Gastroesophageal sphincter (tissue), 4 donors: ENCODE results near the gene CLIP3. TPM values are rescaled to one million over a fixed set of nuclear protein-coding genes. Genes with fewer than 3 reads are reported as not detected.

Source experiments
- ATAC-seq: fragments of 150-250 bp; one replicate; pipeline ENCODE4 v1.9.1; 2016; ENCODE audit warnings: mild to moderate bottlenecking, moderate library complexity
- H3K27ac ChIP-seq, 4 donors: fragments of 200-600 bp; sonication (generic) in 3 of 4; 1 replicate in 3 of 4; 2 replicates in 1 of 4; pipeline ENCODE4 v1.5.1; 2016 to 2019
- H3K27me3 ChIP-seq: fragments of 200-600 bp; sonication (generic); one replicate; pipeline ENCODE4 v1.5.1; 2019
- H3K36me3 ChIP-seq, 2 donors: fragments of 200-600 bp; sonication (generic); one replicate each; pipeline ENCODE4 v1.5.1; 2019; ENCODE audit warnings: control low read depth in 1 of 2
- H3K4me1 ChIP-seq, 3 donors: fragments of 200-600 bp; sonication (generic); 1 replicate in 2 of 3; 2 replicates in 1 of 3; pipeline ENCODE4 v1.5.1; 2016 to 2019; ENCODE audit warnings: control low read depth in 2 of 3
- H3K4me3 ChIP-seq, 2 donors: fragments of 200-600 bp; sonication (generic); one replicate each; pipeline ENCODE4 v1.5.1; 2019; ENCODE audit warnings: mild to moderate bottlenecking in 1 of 2, moderate library complexity in 1 of 2
- H3K9me3 ChIP-seq, 3 donors: fragments of 200-600 bp; sonication (generic); one replicate each; pipeline ENCODE4 v1.5.1; 2017 to 2019; ENCODE audit warnings: control low read depth in 2 of 3
- CTCF ChIP-seq, 4 experiments: fragments of 200-600 bp in 2 of 4; fragments of 450-650 bp in 2 of 4; sonication (generic) in 1 of 4; IDR thresholded peaks; one replicate each; pipeline ENCODE4 v1.5.1; 2017 to 2019; ENCODE audit warnings: antibody characterized with exemption in 4 of 4, mild to moderate bottlenecking in 2 of 4, moderate library complexity in 2 of 4
- EP300 ChIP-seq: sonication (generic); formaldehyde crosslinking; IDR thresholded peaks from one replicate; pipeline ENCODE4 v1.6.1; 2017; ENCODE audit warnings: antibody characterized with exemption, mild to moderate bottlenecking
- POLR2A ChIP-seq, 2 donors: fragments of 450-650 bp; IDR thresholded peaks; one replicate each; pipeline ENCODE4 v1.6.1; 2017; ENCODE audit warnings: antibody characterized with exemption in 2 of 2, mild to moderate bottlenecking in 2 of 2, moderate library complexity in 1 of 2
- POLR2AphosphoS5 ChIP-seq: sonication (generic); formaldehyde crosslinking; IDR thresholded peaks from one replicate; pipeline ENCODE4 v1.6.1; 2017; ENCODE audit warnings: antibody characterized with exemption
- WGBS, 2 donors: methylation state at CpG; one replicate each; pipeline ENCODE4 v1.1.5; 2018; ENCODE audit warnings: low coverage in 1 of 2; 5-methylcytosine and 5-hydroxymethylcytosine counted together
- total RNA-seq, 4 donors: library from RNA; depleted of rRNA; stranded (reverse); fragments of >200 nt; gene quantifications; one replicate each; pipeline ENCODE4 v1.1.0, GENCODE V29; 2016

The CLIP3 gene
- total RNA-seq, 4 donors from 2014 or later: 26.8 to 66.2 (median 31.1) TPM

- no peak overlapping the region for H3K27ac ChIP-seq
- H3K4me3 ChIP-seq: no peak overlapping the region
- H3K36me3 ChIP-seq: no peaks in the 10 kb centered on the region
- WGBS, 2 donors: 90 to 100% methylated on average over 1 to 2 of the region's 2 CpGs
- H3K27me3 ChIP-seq: no peaks in the 10 kb centered on the region
- no peaks in the 10 kb centered on the region for H3K4me1 ChIP-seq
- H3K9me3 ChIP-seq: no peaks in the 10 kb centered on the region
- TF ChIP-seq CTCF (IDR thresholded peaks at IDR 0.05) (no peak), POLR2AphosphoS5 (no peak), POLR2A (IDR thresholded peaks at IDR 0.05) (no peak), EP300 (no peak)
- no peak for ATAC-seq
Measured at GRCh38 chr19:36061367-36061766, 28.7 kb upstream of the CLIP3 start.

- 57 to 65% methylated on average over 2 to 4 of the region's 4 CpGs for WGBS, 2 donors
- peak; percentile 36 for ATAC-seq
- no peak overlapping the region for H3K27ac ChIP-seq
Measured at GRCh38 chr19:36060430-36060829, 27.8 kb upstream of the CLIP3 start.

GRCh38 chr19:36059180-36059910, 26.7 kb upstream of the CLIP3 start:
- 80% methylated on average over 5 to 6 of the region's 6 CpGs for WGBS, 2 donors
- ATAC-seq: no peak
- no peak for TF ChIP-seq EP300
- TF ChIP-seq CTCF (IDR thresholded peaks at IDR 0.05): no peak
- no peak for TF ChIP-seq POLR2A (IDR thresholded peaks at IDR 0.05)
- TF ChIP-seq POLR2AphosphoS5: no peak

More at GRCh38 chr19:36060430-36060829, 27.8 kb upstream of the CLIP3 start:
- peaks cover 0 to 5% (median 0%) of the 10 kb centered on the region in 3 donors for H3K4me1 ChIP-seq
- H3K4me3 ChIP-seq: no peak overlapping the region
- H3K9me3 ChIP-seq: no peaks in the 10 kb centered on the region
- TF ChIP-seq POLR2A (IDR thresholded peaks at IDR 0.05) (no peak), CTCF (IDR thresholded peaks at IDR 0.05) (peak in 3 of 4 experiments; percentile 24 to 50 (median 31)), POLR2AphosphoS5 (no peak)
- no peaks in the 10 kb centered on the region for H3K27me3 ChIP-seq
- no peaks in the 10 kb centered on the region for H3K36me3 ChIP-seq

GRCh38 chr19:36058481-36059179, 26.0 kb upstream of the CLIP3 start:
- Histone ChIP-seq H3K4me3 (no peak overlapping the region), H3K9me3 (no peaks in the 10 kb centered on the region), H3K36me3 (no peaks in the 10 kb centered on the region), H3K27me3 (no peaks in the 10 kb centered on the region), H3K4me1 (peaks cover 0 to 12% (median 5%) of the 10 kb centered on the region in 3 donors), H3K27ac (no peak overlapping the region)
- ATAC-seq: no peak
- TF ChIP-seq CTCF (IDR thresholded peaks at IDR 0.05): no peak
- TF ChIP-seq POLR2A (IDR thresholded peaks at IDR 0.05): no peak
- TF ChIP-seq POLR2AphosphoS5: no peak
- TF ChIP-seq EP300: no peak
- WGBS, 2 donors: 94 to 100% methylated on average over 2 to 6 of the region's 12 CpGs

More at GRCh38 chr19:36059180-36059910, 26.7 kb upstream of the CLIP3 start:
- Histone ChIP-seq H3K27ac (no peak overlapping the region), H3K4me3 (no peak overlapping the region), H3K36me3 (no peaks in the 10 kb centered on the region), H3K9me3 (no peaks in the 10 kb centered on the region), H3K4me1 (peaks cover 0 to 12% (median 5%) of the 10 kb centered on the region in 3 donors), H3K27me3 (no peaks in the 10 kb centered on the region)
